Left ventricle myocardium inferior (tissue), 1 donor: ENCODE data around the gene FAM221B. TPM values are rescaled to one million over a fixed set of nuclear protein-coding genes. Genes with fewer than 3 reads are reported as not detected.

Experiments
- DNase-seq: peaks from one replicate; pipeline ENCODE4 v3.0.0-alpha.2; 2020
- H3K27ac ChIP-seq: fragments of 200-600 bp; replicated peaks from 2 replicates; pipeline ENCODE4 v1.8.0; 2021
- H3K27me3 ChIP-seq: fragments of 200-600 bp; 2 replicates; pipeline ENCODE4 v1.8.0; 2021; ENCODE audit warnings: low read depth
- H3K36me3 ChIP-seq: fragments of 200-600 bp; 2 replicates; pipeline ENCODE4 v1.8.0; 2021
- H3K4me1 ChIP-seq: fragments of 200-600 bp; 2 replicates; pipeline ENCODE4 v1.8.0; 2021
- H3K4me3 ChIP-seq: fragments of 200-600 bp; 2 replicates; pipeline ENCODE4 v1.8.0; 2021; ENCODE audit warnings: mild to moderate bottlenecking, moderate library complexity
- H3K9me3 ChIP-seq: fragments of 200-600 bp; replicated peaks from 2 replicates; pipeline ENCODE4 v1.8.0; 2021
- intact Hi-C: fragments of 100-400 bp; cut with micrococcal nuclease; formaldehyde crosslinking; loops from one replicate; pipeline ENCODE4 v1.11.0; 2022
- total RNA-seq: library from RNA; stranded (reverse); fragmentation: NEBNext Ultra II Directional; extraction: Animal tissue kit (Norgen Biotek cat#: 25700); gene quantifications from one replicate; pipeline ENCODE4 v1.2.1, GENCODE V29; 2021
- TF ChIP-seq, protein P1 (sequence below): fragments of 200-600 bp; IDR thresholded peaks from 2 replicates; pipeline ENCODE4 v1.8.0; 2021; ENCODE audit warnings: antibody characterized with exemption, mild to moderate bottlenecking, borderline replicate concordance
- donor health status: DM: no; HTN: yes; CAD: no; lungs with severe emphysema.

FAM221B gene
- total RNA-seq, 1 donor from 2014 or later, result not detected

DNA sequence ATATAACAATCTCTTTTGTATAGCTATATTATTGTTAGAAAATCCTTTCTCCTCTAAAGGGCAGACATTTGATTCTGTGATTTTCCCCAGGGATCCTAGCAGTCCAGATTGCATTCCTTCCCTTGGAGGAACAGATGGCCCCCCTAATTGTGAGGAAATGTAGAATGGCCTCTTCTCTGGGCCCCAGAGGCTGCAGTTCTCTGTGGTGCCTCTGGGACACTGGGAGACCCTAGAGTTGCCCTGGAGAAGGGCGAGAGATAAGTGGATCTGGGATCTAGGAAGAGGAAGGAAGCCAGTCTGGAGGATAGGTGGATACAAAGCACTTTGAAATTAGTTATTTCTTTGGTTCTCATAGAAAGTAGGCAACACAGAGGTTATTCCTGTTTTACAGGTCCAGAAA is 11.8 kb downstream of the FAM221B start:
- intact Hi-C loops, result no loop called here

DNA sequence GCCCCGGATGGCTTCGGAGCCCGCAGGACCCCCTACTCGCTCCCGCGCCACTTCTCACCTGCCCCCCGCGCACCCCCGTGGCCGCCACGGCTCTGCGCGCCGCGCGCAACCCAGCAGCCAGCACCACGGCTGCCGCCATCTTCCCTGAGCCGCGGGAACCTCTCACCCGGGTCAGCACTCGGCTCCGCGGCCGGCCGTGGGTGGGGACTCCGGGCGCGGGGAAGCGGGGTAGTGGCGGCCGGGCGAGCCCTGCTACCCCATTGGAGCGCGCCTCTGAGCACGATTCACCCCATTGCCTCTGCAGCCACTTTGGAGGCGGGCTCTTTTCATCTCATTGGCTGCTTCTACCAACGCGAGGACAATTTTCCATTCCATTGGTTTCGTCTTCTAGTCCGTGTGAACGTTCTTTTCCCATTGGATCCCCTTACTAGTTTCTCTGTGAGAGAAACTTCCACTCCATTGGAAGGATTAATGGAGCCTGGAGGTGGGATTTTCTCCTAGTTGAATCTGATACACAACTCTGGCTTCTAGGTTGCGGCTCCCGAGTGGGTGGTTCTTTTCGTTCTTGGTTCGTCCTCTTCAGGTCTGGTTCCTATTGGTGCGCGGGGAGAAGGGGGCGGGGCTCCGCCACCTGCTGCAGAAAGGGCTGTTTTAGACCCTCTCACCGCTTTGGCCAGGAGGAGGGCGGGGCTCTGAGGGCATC is 13.5 kb downstream of the FAM221B start, which contains the start of gene HINT2:
Gene HINT2, minus strand, starts transcription at position 202 of the 703 bp plus-strand sequence. Its CDS starts 63 bp downstream, at position 139.
- H3K4me1 ChIP-seq, result peaks cover 47% of the 10 kb centered on the region
- intact Hi-C loops, result no loop called here
- H3K27ac ChIP-seq, result peak within 1 kb of the TSS; percentile 98
- no peaks in the 10 kb centered on the region for H3K36me3 ChIP-seq
- H3K4me3 ChIP-seq, result peak within 1 kb of the TSS; percentile 80
- peak; percentile 96 for DNase-seq
- no peaks in the 10 kb centered on the region for H3K9me3 ChIP-seq
- H3K27me3 ChIP-seq, result no peaks in the 10 kb centered on the region
- TF ChIP-seq, protein P1, sequence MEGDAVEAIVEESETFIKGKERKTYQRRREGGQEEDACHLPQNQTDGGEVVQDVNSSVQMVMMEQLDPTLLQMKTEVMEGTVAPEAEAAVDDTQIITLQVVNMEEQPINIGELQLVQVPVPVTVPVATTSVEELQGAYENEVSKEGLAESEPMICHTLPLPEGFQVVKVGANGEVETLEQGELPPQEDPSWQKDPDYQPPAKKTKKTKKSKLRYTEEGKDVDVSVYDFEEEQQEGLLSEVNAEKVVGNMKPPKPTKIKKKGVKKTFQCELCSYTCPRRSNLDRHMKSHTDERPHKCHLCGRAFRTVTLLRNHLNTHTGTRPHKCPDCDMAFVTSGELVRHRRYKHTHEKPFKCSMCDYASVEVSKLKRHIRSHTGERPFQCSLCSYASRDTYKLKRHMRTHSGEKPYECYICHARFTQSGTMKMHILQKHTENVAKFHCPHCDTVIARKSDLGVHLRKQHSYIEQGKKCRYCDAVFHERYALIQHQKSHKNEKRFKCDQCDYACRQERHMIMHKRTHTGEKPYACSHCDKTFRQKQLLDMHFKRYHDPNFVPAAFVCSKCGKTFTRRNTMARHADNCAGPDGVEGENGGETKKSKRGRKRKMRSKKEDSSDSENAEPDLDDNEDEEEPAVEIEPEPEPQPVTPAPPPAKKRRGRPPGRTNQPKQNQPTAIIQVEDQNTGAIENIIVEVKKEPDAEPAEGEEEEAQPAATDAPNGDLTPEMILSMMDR, result no peak

More for the DNA sequence above, 11.8 kb downstream of the FAM221B start:
- no peaks in the 10 kb centered on the region for H3K27me3 ChIP-seq
- H3K4me3 ChIP-seq, result no peak overlapping the region
- H3K9me3 ChIP-seq, result no peaks in the 10 kb centered on the region
- H3K27ac ChIP-seq, result no peak overlapping the region
- TF ChIP-seq, protein P1, result no peak
- peaks cover 35% of the 10 kb centered on the region for H3K4me1 ChIP-seq
- DNase-seq, result no peak
- H3K36me3 ChIP-seq, result no peaks in the 10 kb centered on the region

DNA sequence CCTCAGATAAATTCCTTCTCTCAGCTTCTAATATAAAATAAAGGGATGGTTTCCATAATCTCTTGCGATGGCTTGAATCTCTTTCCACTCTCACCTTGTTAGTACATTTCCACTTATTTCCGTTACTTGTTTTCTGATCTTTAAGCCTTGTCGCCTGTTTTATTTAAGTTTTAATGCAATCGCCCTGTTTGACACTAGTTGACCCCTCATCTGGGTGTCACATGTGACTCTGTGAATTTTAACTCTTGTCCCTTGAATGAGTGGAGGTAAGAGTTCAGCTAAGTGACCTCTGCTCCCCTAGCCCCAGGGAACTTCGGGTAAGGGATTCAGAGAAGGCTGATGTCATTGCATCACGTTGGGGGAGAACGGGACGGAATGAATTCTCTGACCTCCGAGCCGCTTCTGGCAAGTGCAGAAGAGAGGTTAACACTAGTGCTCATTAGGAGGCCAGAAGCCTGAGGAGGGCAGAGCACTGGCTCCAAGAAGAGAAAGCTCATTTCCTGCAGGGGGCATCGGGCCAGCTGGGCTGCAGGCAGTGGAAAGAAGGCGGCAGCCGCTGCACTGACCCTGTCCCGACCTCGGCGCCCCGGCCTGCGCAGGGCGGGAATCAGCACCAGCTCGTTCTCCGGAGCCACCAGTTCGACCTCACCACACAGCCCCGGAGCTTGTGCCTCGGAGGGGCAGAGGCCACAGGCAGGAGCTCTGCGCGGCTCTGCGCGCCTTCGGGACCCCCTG is 14.3 kb downstream of the FAM221B start:
- Histone ChIP-seq H3K4me3 (peak overlapping the region; percentile 80), H3K36me3 (peaks cover 6% of the 10 kb centered on the region), H3K27ac (peak overlapping the region; percentile 98), H3K9me3 (no peaks in the 10 kb centered on the region), H3K4me1 (peaks cover 47% of the 10 kb centered on the region), H3K27me3 (no peaks in the 10 kb centered on the region)
- TF ChIP-seq, protein P1, result peak; percentile 39
- DNase-seq, result peak; percentile 75
- intact Hi-C loops, result no loop called here

DNA sequence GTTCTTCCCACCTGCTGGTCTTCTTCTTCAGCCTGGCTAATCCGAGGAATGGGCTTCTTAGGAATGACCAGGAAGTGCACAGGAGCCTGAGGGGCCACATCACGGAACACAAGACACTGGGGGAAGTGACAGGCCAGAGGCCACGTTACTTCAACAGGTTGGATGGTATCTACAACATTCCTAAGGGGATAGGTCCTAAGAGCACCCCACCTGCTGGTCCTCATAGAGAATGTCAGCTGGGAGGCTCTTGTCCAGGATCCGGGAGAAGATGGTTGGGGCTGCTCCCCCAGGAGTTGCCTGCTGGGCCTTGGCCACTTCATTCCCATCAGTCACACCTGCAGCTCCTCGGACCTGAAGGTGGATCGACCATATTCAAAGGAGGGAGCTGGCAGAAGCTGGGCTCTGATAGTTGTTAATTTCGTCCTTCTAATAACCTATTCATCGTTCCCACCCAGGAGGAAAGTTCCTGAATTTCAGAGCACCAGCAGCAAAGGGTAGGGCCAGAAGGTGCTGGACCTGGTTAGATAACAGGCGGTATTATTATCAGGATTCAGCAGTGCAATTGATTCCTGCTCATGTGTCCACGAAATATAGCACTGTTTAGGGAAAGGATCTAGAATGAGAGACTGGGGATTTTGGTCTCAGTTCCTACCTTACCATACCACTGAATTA is 15.0 kb downstream of the FAM221B start:
- H3K36me3 ChIP-seq, result peaks cover 13% of the 10 kb centered on the region
- H3K4me1 ChIP-seq, result peaks cover 47% of the 10 kb centered on the region
- no peaks in the 10 kb centered on the region for H3K27me3 ChIP-seq
- H3K4me3 ChIP-seq, result peak overlapping the region; percentile 80
- no peak for DNase-seq
- peak overlapping the region; percentile 98 for H3K27ac ChIP-seq
- intact Hi-C loops, result no loop called here
- TF ChIP-seq, protein P1, result peak; percentile 39
- no peaks in the 10 kb centered on the region for H3K9me3 ChIP-seq

DNA sequence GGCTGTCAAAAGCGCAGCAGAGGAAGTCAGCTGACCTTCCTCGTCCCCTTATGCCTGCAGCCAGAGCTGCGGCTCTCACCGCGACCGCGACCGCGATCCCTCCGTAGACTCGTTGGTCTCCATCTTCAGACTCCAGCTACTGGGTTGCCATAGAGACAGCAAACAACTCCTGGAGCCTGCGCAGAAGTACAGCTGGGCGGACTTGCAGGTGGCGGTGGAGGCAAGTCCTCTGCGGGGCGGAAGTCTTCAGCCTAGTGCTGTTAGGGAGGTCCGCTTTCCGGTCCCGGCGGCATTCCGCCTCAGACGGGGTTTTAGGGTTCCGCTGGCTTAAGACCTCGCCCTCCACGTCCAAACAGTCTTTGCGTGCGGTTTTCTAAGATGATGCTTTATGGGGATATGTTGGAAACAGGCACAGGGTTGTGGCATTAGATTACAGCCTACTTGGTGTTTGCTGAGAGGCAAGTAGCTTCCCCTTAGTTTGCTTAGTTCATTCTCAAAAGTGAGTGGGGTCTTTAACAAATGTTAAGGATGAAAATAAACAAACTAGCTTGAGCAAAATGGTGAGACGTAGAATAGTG is 16.4 kb downstream of the FAM221B start, which contains the start of gene SPAG8:
Gene SPAG8, minus strand, starts transcription at position 238 of the 578 bp plus-strand sequence. Its CDS starts 115 bp downstream, at position 123.
- intact Hi-C loops, result no loop called here
- Histone ChIP-seq H3K27me3 (no peaks in the 10 kb centered on the region), H3K4me1 (peaks cover 47% of the 10 kb centered on the region)

More for the DNA sequence above, 16.4 kb downstream of the FAM221B start, which contains the start of gene SPAG8:
- DNase-seq, result peak; percentile 94
- Histone ChIP-seq H3K4me3 (peak within 1 kb of the TSS; percentile 76), H3K36me3 (peaks cover 28% of the 10 kb centered on the region), H3K9me3 (no peaks in the 10 kb centered on the region), H3K27ac (peak within 1 kb of the TSS; percentile 98)
- TF ChIP-seq, protein P1, result no peak
